ENCODE measurements around the gene TMEM119. TPM values are rescaled to one million over a fixed set of nuclear protein-coding genes. Genes with fewer than 3 reads are reported as not detected.

TMEM119 gene
- total and polyA plus RNA-seq, 2 experiments from 2014 or later = 54.4 to 69.7 TPM

GRCh38 chr12:108542320-108542719, 55.6 kb downstream of the TMEM119 start:
- no peak overlapping the region for H3K4me2 ChIP-seq
- no peaks in the 10 kb centered on the region for H3K36me3 ChIP-seq (replicated peaks; ENCODE audit: insufficient read depth, low read depth)

More at GRCh38 chr12:108542320-108542719, 55.6 kb downstream of the TMEM119 start:
- H3K9me2 ChIP-seq (replicated peaks; ENCODE audit: insufficient read depth) = no peaks in the 10 kb centered on the region
- peaks cover 8% of the 10 kb centered on the region for H4K20me1 ChIP-seq (ENCODE audit: insufficient read depth, poor library complexity, severe bottlenecking)
- no peaks in the 10 kb centered on the region for H3K4me1 ChIP-seq (ENCODE audit: insufficient read depth)
- TF ChIP-seq EZH2 (IDR thresholded peaks at IDR 0.05; ENCODE audit: borderline replicate concordance) (no peak), EZH2phosphoT487 (IDR thresholded peaks at IDR 0.05; ENCODE audit: low read depth, severe bottlenecking, unreplicated experiment) (no peak), CTCF (IDR thresholded peaks at IDR 0.05; ENCODE audit: poor library complexity) (no peak)
- DNase-seq (ENCODE audit: low spot score) = no peak
- no peaks in the 10 kb centered on the region for H3K9me3 ChIP-seq (ENCODE audit: low read depth)
- no peak overlapping the region for H3K4me3 ChIP-seq
- whole genome bisulfite sequencing (ENCODE audit: low lambda C conversion rate, missing lambda C conversion rate) = 86% methylated on average over 4 of the region's 4 CpGs
- no peak overlapping the region for H3K27ac ChIP-seq
- peaks cover 69% of the 10 kb centered on the region for H3K79me2 ChIP-seq
- no peak overlapping the region for H2AFZ ChIP-seq
- no peaks in the 10 kb centered on the region for H3K27me3 ChIP-seq

Small RNA genes within 50 kb of the gene (microRNA-seq; reads per million reads assigned to microRNA genes)
- gene MIR4496 = not detected

Other genes starting within 250 kb of the TMEM119 start
- gene FICD, start 82.8 kb downstream of the TMEM119 start, total RNA-seq = 6.3 and 6.4 TPM in 2 replicates
- 6.2 and 6.7 TPM in 2 replicates for gene FICD, start 82.8 kb downstream of the TMEM119 start, polyA plus RNA-seq
- gene SART3, start 36.9 kb downstream of the TMEM119 start, total RNA-seq = 41.0 and 60.4 TPM in 2 replicates
- gene SART3, start 36.9 kb downstream of the TMEM119 start, polyA plus RNA-seq = 20.0 and 25.0 TPM in 2 replicates
- 107 and 116 TPM in 2 replicates for gene ISCU, start 35.5 kb downstream of the TMEM119 start, total RNA-seq
- 149 and 169 TPM in 2 replicates for gene ISCU, start 35.5 kb downstream of the TMEM119 start, polyA plus RNA-seq
- gene SELPLG, start 35.8 kb upstream of the TMEM119 start, total RNA-seq = 0.37 and 0.72 TPM in 2 replicates
- 1.5 and 1.8 TPM in 2 replicates for gene SELPLG, start 35.8 kb upstream of the TMEM119 start, polyA plus RNA-seq
- gene CORO1C, start 133.4 kb upstream of the TMEM119 start, total RNA-seq = 109 and 137 TPM in 2 replicates
- 76.5 and 110 TPM in 2 replicates for gene CORO1C, start 133.4 kb upstream of the TMEM119 start, polyA plus RNA-seq